Activated CD4-positive, alpha-beta T cell treated with anti-CD3 and anti-CD28 coated beads for 36 hours (primary cell): Measurements from ENCODE around the gene DMBX1. TPM values are rescaled to one million over a fixed set of nuclear protein-coding genes. Genes with fewer than 3 reads are reported as not detected.

Experiments
- ATAC-seq: fragments of 200-7000 bp; cut with Tn5 transposase; one replicate; pipeline ENCODE4 v1.10.0; 2021; ENCODE audit warnings: mild to moderate bottlenecking, moderate library complexity
- CTCF ChIA-PET: fragments of 350-600 bp; sonication (Branson Sonifier 250); formaldehyde crosslinking; loops from one replicate; lab custom pipeline; 2021; ENCODE audit warnings: antibody characterized with exemption; lab: Charles Lee
- POLR2A ChIA-PET: fragments of 350-600 bp; sonication (Branson Sonifier 250); formaldehyde crosslinking; loops from one replicate; lab custom pipeline; 2021; ENCODE audit warnings: antibody characterized with exemption, inconsistent platforms; lab: Charles Lee
- DNase-seq: peaks from one replicate; pipeline ENCODE4 v3.0.0-alpha.2; 2020
- H3K27ac Mint-ChIP-seq: one replicate; pipeline ENCODE4 v1.8.0; 2021; ENCODE audit warnings: mixed read lengths
- H3K27me3 Mint-ChIP-seq: one replicate; pipeline ENCODE4 v1.8.0; 2021; ENCODE audit warnings: mixed read lengths
- H3K36me3 Mint-ChIP-seq: one replicate; pipeline ENCODE4 v1.8.0; 2021; ENCODE audit warnings: low read depth, mixed read lengths
- H3K4me1 Mint-ChIP-seq: one replicate; pipeline ENCODE4 v1.8.0; 2021; ENCODE audit warnings: mixed read lengths
- H3K4me3 Mint-ChIP-seq: one replicate; pipeline ENCODE4 v1.8.0; 2021; ENCODE audit warnings: mild to moderate bottlenecking, moderate library complexity, mixed read lengths
- H3K9me3 Mint-ChIP-seq: one replicate; pipeline ENCODE4 v1.8.0; 2021; ENCODE audit warnings: low read depth, mixed read lengths
- intact Hi-C, 2 experiments: fragments of 100-400 bp; cut with DNase I in 1 of 2; cut with micrococcal nuclease in 1 of 2; formaldehyde crosslinking; loops; one replicate each; pipeline versions ENCODE4 v1.14.2 to v1.15.1; 2022 to 2024; cut with DNase I, micrococcal nuclease
- total RNA-seq, 2 experiments: library from RNA; stranded (reverse); gene quantifications; one replicate each; pipeline ENCODE4 v1.2.3, GENCODE V29; 2021

The DMBX1 gene
- total RNA-seq, 2 experiments from 2014 or later, result 0.05 TPM; not detected in 1

DNA sequence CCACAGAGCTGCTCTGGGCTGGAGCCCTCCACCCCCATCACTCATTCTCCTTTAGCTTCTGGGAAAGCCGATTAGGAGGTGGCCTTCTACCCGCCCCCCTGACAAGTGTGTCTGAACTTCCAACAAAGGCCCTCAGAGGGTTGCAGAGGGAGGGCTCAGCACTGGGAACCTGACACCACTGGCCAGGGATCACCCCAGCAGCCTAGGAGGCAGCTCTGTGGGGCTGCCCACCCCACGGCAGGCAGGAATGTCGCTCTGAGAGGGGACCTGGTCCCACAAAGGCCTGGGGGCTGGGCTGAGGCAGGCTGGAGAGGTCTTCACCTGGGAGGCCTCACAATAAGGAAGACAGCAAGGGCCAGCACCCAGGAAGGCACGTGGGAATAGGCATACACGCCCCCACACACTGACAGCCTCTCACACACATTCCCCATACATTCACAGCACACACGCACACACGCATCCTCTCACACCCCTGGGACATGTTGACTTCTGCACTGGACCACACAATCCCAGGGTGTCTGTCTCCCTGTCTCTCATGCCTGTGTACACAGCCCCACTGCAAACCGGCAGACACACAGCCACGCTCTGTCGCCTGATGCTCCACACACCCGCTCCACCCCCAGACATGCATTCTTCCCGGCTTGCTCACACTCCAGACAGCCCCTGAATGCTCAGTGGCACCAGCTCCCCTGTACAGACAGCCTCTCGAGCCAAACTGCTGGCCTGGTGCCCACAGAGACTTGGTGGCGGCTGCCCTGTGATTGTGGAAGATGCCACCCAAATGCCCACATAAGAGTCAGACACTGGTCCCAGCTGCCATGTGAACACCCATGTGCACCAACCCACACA lies 30.7 kb downstream of the DMBX1 start:
- intact Hi-C loops, result no loop called here
- no peak for DNase-seq
- H3K27ac Mint-ChIP-seq, result no peak overlapping the region
- peaks cover 14% of the 10 kb centered on the region for H3K4me1 Mint-ChIP-seq
- H3K36me3 Mint-ChIP-seq, result no peaks in the 10 kb centered on the region
- peaks cover 31% of the 10 kb centered on the region for H3K27me3 Mint-ChIP-seq
- no peak overlapping the region for H3K4me3 Mint-ChIP-seq
- ChIA-PET POLR2A (no interaction called here), CTCF (interaction anchor here (0.6 to 0.9 kb wide), 3 partner anchors 9 to 788 kb away, joined by 3 to 4 read pairs (median 3); no protein-coding TSS in a partner anchor)
- ATAC-seq, result no peak
- no peaks in the 10 kb centered on the region for H3K9me3 Mint-ChIP-seq

DNA sequence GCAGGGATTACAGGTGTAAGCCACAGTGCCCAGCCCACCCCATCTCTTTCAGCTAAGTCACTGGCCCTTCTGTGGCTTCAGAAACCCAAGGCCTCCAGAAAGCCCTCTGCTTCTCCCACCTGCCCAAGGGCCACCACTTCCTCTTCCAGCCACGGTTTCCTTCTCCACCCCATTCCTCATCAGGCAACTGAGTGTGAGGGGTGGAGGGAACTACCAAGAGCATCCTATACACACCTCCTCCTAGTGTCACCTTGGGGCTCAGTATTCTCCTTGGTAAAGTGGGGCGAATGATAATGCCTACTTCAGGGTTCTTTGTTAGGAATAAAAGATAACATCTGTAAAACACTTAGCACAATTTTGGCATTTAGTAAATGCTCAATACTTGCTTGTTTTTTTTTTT lies 31.8 kb downstream of the DMBX1 start:
- Mint-ChIP-seq H3K36me3 (no peaks in the 10 kb centered on the region), H3K4me3 (no peak overlapping the region), H3K27me3 (peaks cover 31% of the 10 kb centered on the region), H3K4me1 (peaks cover 14% of the 10 kb centered on the region), H3K27ac (peak overlapping the region; percentile 22), H3K9me3 (no peaks in the 10 kb centered on the region)
- no peak for DNase-seq
- intact Hi-C loops, result loop anchor here in 1 of 2 experiments (1.0 kb wide), 1 partner anchor 27 kb away; no protein-coding TSS in a partner anchor
- no peak for ATAC-seq
- CTCF ChIA-PET, result interaction anchor here (0.5 to 2.7 kb wide), 8 partner anchors 8 to 654 kb away, joined by 3 to 12 read pairs (median 4); no protein-coding TSS in a partner anchor
- POLR2A ChIA-PET, result interaction anchor here (0.6 kb wide), 2 partner anchors 73 to 249 kb away, joined by 4 read pairs; no protein-coding TSS in a partner anchor

- POLR2A ChIA-PET, result no interaction called here
- Mint-ChIP-seq H3K9me3 (no peaks in the 10 kb centered on the region), H3K27me3 (peaks cover 29% of the 10 kb centered on the region), H3K4me1 (peaks cover 14% of the 10 kb centered on the region), H3K27ac (peak overlapping the region; percentile 73), H3K36me3 (no peaks in the 10 kb centered on the region), H3K4me3 (peak overlapping the region; percentile 10)
- ATAC-seq (peak; percentile 97), DNase-seq (peak; percentile 69)
- intact Hi-C loops, result loop anchor here in 1 of 2 experiments (1.0 kb wide), 1 partner anchor 33 kb away; the partner anchor contains the start of gene DMBX1
- CTCF ChIA-PET, result interaction anchor here (0.6 to 2.7 kb wide), 13 partner anchors 11 to 450 kb away, joined by 3 to 12 read pairs (median 4); no protein-coding TSS in a partner anchor
Observed at GRCh38 chr1:46522184-46522968, 32.7 kb downstream of the DMBX1 start.

DNA sequence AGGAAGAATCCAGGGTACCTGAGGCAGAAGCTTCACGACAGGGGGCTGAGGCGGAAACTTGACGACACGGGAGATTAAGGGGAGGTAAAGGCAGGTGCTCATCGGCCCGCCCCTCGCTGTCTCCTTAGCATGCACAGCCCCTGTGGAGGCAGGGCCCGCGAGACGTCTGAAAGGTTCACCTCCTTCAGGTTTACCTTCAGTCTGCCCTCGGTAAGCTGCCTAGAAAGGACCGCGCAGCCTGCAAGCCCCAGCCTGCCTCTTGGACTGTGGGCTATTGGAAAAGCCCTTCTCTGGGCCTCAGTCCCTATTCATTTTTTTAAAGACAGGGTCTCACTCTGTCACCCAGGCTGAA lies 33.3 kb downstream of the DMBX1 start:
- H3K9me3 Mint-ChIP-seq, result no peaks in the 10 kb centered on the region
- H3K36me3 Mint-ChIP-seq, result no peaks in the 10 kb centered on the region
- POLR2A ChIA-PET, result no interaction called here
- peaks cover 32% of the 10 kb centered on the region for H3K27me3 Mint-ChIP-seq
- no peak overlapping the region for H3K4me3 Mint-ChIP-seq
- ATAC-seq (no peak), DNase-seq (no peak)
- peak overlapping the region; percentile 73 for H3K27ac Mint-ChIP-seq
- CTCF ChIA-PET, result interaction anchor here (0.6 to 2.7 kb wide), 11 partner anchors 11 to 449 kb away, joined by 3 to 12 read pairs (median 5); no protein-coding TSS in a partner anchor
- H3K4me1 Mint-ChIP-seq, result peaks cover 14% of the 10 kb centered on the region
- intact Hi-C loops, result loop anchor here in 1 of 2 experiments (1.0 kb wide), 1 partner anchor 34 kb away; the partner anchor contains the start of gene DMBX1

- DNase-seq (no peak), ATAC-seq (no peak)
- H3K4me3 Mint-ChIP-seq, result no peak overlapping the region
- no peak overlapping the region for H3K27ac Mint-ChIP-seq
- peaks cover 33% of the 10 kb centered on the region for H3K27me3 Mint-ChIP-seq
- no peaks in the 10 kb centered on the region for H3K36me3 Mint-ChIP-seq
- ChIA-PET CTCF (interaction anchor here (0.6 to 2.7 kb wide), 8 partner anchors 10 to 638 kb away, joined by 3 to 11 read pairs (median 4); no protein-coding TSS in a partner anchor), POLR2A (no interaction called here)
- intact Hi-C loops, result no loop called here
- H3K4me1 Mint-ChIP-seq, result peaks cover 16% of the 10 kb centered on the region
- no peaks in the 10 kb centered on the region for H3K9me3 Mint-ChIP-seq
Observed at GRCh38 chr1:46523496-46524353, 34.1 kb downstream of the DMBX1 start.

- ChIA-PET CTCF (interaction anchor here (1.5 kb wide), 1 partner anchor 78 kb away, joined by 8 read pairs; no protein-coding TSS in a partner anchor), POLR2A (no interaction called here)
- Mint-ChIP-seq H3K4me1 (peaks cover 23% of the 10 kb centered on the region), H3K36me3 (no peaks in the 10 kb centered on the region), H3K27ac (no peak overlapping the region), H3K9me3 (no peaks in the 10 kb centered on the region), H3K27me3 (peaks cover 38% of the 10 kb centered on the region), H3K4me3 (no peak overlapping the region)
- intact Hi-C loops, result no loop called here
- ATAC-seq (no peak), DNase-seq (no peak)
Observed at GRCh38 chr1:46524843-46525242, 35.2 kb downstream of the DMBX1 start.

- H3K9me3 Mint-ChIP-seq, result no peaks in the 10 kb centered on the region
- H3K27me3 Mint-ChIP-seq, result peaks cover 37% of the 10 kb centered on the region
Observed at GRCh38 chr1:46525253-46525983, 35.8 kb downstream of the DMBX1 start.

DNA sequence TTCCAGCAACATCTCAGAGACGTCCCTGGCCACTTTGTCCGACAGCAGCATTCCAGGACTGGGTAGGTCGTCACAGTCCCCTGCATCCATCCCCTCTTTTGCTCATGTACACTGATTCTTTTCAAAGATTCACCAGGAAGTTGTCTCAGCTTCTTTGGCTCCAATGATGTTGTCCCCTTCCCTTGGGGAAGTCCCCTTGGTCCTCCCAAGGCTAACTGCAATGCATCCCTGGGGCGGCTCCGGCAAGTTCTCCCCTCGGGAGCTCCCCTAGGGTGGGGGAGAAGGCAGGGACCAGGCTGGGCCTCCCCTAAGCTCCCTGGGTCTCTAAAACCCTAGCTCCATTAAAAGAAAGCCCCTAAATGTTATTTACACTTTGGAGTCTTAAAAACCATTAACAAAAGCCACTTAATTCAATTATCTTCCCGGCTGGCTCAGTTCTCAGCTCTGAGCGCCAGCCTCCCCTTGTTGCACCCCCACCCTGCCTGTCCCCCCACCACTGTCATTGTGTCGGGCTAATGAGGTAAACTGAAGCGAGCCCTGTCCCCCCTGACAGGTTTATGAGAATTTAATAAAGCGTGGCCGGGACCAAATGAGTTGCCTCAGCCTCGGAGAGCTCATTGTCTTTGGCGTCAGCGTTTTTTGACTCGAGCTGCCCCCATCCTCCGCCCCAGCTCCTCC lies 36.5 kb downstream of the DMBX1 start:
- Mint-ChIP-seq H3K4me3 (no peak overlapping the region), H3K36me3 (no peaks in the 10 kb centered on the region), H3K27ac (no peak overlapping the region), H3K9me3 (no peaks in the 10 kb centered on the region), H3K4me1 (peaks cover 23% of the 10 kb centered on the region), H3K27me3 (peaks cover 34% of the 10 kb centered on the region)
- CTCF ChIA-PET, result interaction anchor here (0.7 to 6.3 kb wide), 11 partner anchors 9 to 119 kb away, joined by 3 to 115 read pairs (median 4); a partner anchor contains a TSS
- DNase-seq, result no peak
- ATAC-seq, result no peak
- intact Hi-C loops, result no loop called here
- POLR2A ChIA-PET, result interaction anchor here (1.2 kb wide), 1 partner anchor 76 kb away, joined by 3 read pairs; no protein-coding TSS in a partner anchor

More at GRCh38 chr1:46525253-46525983, 35.8 kb downstream of the DMBX1 start:
- Mint-ChIP-seq H3K27ac (no peak overlapping the region), H3K4me3 (no peak overlapping the region), H3K4me1 (peaks cover 23% of the 10 kb centered on the region), H3K36me3 (no peaks in the 10 kb centered on the region)
- ATAC-seq, result no peak
- POLR2A ChIA-PET, result interaction anchor here (1.2 kb wide), 1 partner anchor 75 kb away, joined by 3 read pairs; no protein-coding TSS in a partner anchor
- CTCF ChIA-PET, result interaction anchor here (0.6 to 6.3 kb wide), 12 partner anchors 10 to 118 kb away, joined by 3 to 115 read pairs (median 4); a partner anchor contains a TSS
- DNase-seq, result no peak
- intact Hi-C loops, result no loop called here

DNA sequence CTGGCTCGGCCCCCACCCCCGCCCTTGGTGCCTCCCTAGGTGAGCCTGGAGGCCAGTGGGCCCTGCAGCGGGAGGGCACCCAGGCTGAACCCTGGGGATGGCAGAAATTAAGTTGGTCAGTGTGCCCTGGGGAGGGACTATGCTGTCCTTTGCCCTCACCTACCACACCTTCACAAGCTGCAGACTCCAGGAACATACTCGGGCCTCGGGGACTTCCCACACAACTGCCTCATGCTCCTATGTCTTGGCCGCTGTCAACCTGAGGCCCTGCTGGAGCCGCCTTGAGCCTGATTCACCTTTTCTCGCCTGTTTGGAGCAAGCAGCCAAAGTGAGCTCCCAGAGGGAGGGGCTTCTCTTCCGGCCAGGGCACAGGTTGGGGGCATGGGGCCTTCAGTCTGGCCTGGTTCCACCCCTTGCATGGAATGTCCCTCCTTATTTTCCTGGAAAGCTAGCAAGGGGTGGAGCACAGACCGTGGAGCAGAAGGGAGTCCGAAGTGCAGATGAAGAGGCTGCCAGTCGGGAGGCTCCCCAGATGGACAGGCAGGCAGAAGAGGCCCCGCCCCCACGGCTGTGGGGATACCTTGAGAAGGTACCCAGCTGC lies 37.2 kb downstream of the DMBX1 start:
- no peak for ATAC-seq
- Mint-ChIP-seq H3K27ac (no peak overlapping the region), H3K27me3 (peaks cover 34% of the 10 kb centered on the region), H3K4me3 (no peak overlapping the region), H3K4me1 (peaks cover 22% of the 10 kb centered on the region), H3K9me3 (no peaks in the 10 kb centered on the region), H3K36me3 (no peaks in the 10 kb centered on the region)
- POLR2A ChIA-PET, result no interaction called here
- intact Hi-C loops, result no loop called here
- CTCF ChIA-PET, result interaction anchor here (0.7 to 6.3 kb wide), 17 partner anchors 8 to 219 kb away, joined by 3 to 115 read pairs (median 4); a partner anchor contains a TSS
- DNase-seq, result no peak
